GM23248 (cell line): ENCODE results near the gene GRID2IP. TPM values are rescaled to one million over a fixed set of nuclear protein-coding genes. Genes with fewer than 3 reads are reported as not detected.
A peak's percentile ranks its signal among the peaks of the same experiment; 100 is the strongest.
"Not testable (repeated sequence)": the region's sequence is repeated elsewhere in the genome, so short reads cannot be mapped to it uniquely, and the experiment has no call there.

Source experiments
- DNase-seq: peaks from one replicate; pipeline ENCODE4 v3.0.0-alpha.2; 2015
- H2AFZ ChIP-seq: fragments of 200-600 bp; sonication (generic); 2 replicates; pipeline ENCODE4 v1.6.1; 2016; ENCODE audit warnings: antibody characterized with exemption
- H3F3A ChIP-seq: fragments of 200-600 bp; sonication (generic); 2 replicates; pipeline ENCODE4 v1.6.1; 2016; ENCODE audit warnings: mild to moderate bottlenecking, antibody characterized with exemption, mixed run types; ENCODE audit not compliant: insufficient read depth
- H3K27ac ChIP-seq: fragments of 200-600 bp; sonication (generic); 2 replicates; pipeline ENCODE4 v1.5.1; 2016; ENCODE audit warnings: mild to moderate bottlenecking
- H3K27me3 ChIP-seq: fragments of 200-600 bp; sonication (generic); replicated peaks from 2 replicates; pipeline ENCODE4 v1.6.1; 2016; ENCODE audit warnings: mild to moderate bottlenecking; ENCODE audit not compliant: insufficient read depth
- H3K36me3 ChIP-seq: fragments of 200-600 bp; sonication (generic); 2 replicates; pipeline ENCODE4 v1.6.1; 2016; ENCODE audit warnings: low read depth, mild to moderate bottlenecking
- H3K4me1 ChIP-seq: fragments of 200-600 bp; sonication (generic); 2 replicates; pipeline ENCODE4 v1.6.1; 2016; ENCODE audit warnings: mild to moderate bottlenecking; ENCODE audit not compliant: insufficient read depth
- H3K4me2 ChIP-seq: fragments of 200-600 bp; sonication (generic); one replicate; pipeline ENCODE4 v1.6.1; 2016; ENCODE audit warnings: mild to moderate bottlenecking; ENCODE audit not compliant: unreplicated experiment
- H3K4me3 ChIP-seq: fragments of 200-600 bp; sonication (generic); 2 replicates; pipeline ENCODE4 v1.5.1; 2016; ENCODE audit warnings: mild to moderate bottlenecking
- H3K79me2 ChIP-seq: fragments of 200-600 bp; sonication (generic); 2 replicates; pipeline ENCODE4 v1.6.1; 2016; ENCODE audit warnings: mild to moderate bottlenecking; ENCODE audit not compliant: insufficient read depth
- H3K9ac ChIP-seq: fragments of 200-600 bp; sonication (generic); 2 replicates; pipeline ENCODE4 v1.6.1; 2016; ENCODE audit warnings: mild to moderate bottlenecking
- H3K9me2 ChIP-seq: fragments of 200-600 bp; sonication (generic); 2 replicates; pipeline ENCODE4 v1.6.1; 2016; ENCODE audit warnings: mixed run types, mild to moderate bottlenecking, moderate library complexity; ENCODE audit not compliant: insufficient read depth
- H3K9me3 ChIP-seq: fragments of 200-600 bp; sonication (generic); one replicate; pipeline ENCODE4 v1.6.1; 2017; ENCODE audit warnings: low read depth
- H4K20me1 ChIP-seq: fragments of 200-600 bp; sonication (generic); 2 replicates; pipeline ENCODE4 v1.6.0; 2016; ENCODE audit not compliant: insufficient read depth
- EZH2 ChIP-seq: fragments of 200-600 bp; sonication (generic); IDR thresholded peaks from 2 replicates; pipeline ENCODE4 v1.6.1; 2018; ENCODE audit warnings: antibody characterized with exemption, mild to moderate bottlenecking; ENCODE audit not compliant: insufficient read depth, poor library complexity, severe bottlenecking
- EZH2phosphoT487 ChIP-seq: fragments of 200-600 bp; sonication (generic); IDR thresholded peaks from 2 replicates; pipeline ENCODE4 v1.6.1; 2018; ENCODE audit warnings: antibody characterized with exemption, moderate library complexity, mild to moderate bottlenecking, low read depth; ENCODE audit not compliant: insufficient read depth
- WGBS, 2 experiments: methylation state at CpG; one replicate each; pipeline ENCODE4 v1.1.6; 2015 to 2017; ENCODE audit warnings: low lambda C conversion rate in 2 of 2, low coverage in 1 of 2; ENCODE audit errors: missing lambda C conversion rate in 2 of 2; 5-methylcytosine and 5-hydroxymethylcytosine counted together
- in situ Hi-C: fragments of 300-500 bp; cut with MboI; formaldehyde crosslinking; loops from 2 replicates; pipeline ENCODE4 v1.15.0; 2020
- polyA plus RNA-seq: library from polyadenylated mRNA; unstranded; fragments of >200 nt; fragmentation: Nextera tagmentation; extraction: Ambion mirVana; gene quantifications from 2 replicates; pipeline ENCODE4 v1.2.1, GENCODE V29; 2016
- total RNA-seq: library from RNA; depleted of rRNA; stranded (reverse); fragments of >200 nt; shearing (Covaris generic); gene quantifications from 2 replicates; pipeline ENCODE4 v1.2.3, GENCODE V29; 2014

The GRID2IP gene
- total and polyA plus RNA-seq, 2 experiments from 2014 or later: not detected

DNA sequence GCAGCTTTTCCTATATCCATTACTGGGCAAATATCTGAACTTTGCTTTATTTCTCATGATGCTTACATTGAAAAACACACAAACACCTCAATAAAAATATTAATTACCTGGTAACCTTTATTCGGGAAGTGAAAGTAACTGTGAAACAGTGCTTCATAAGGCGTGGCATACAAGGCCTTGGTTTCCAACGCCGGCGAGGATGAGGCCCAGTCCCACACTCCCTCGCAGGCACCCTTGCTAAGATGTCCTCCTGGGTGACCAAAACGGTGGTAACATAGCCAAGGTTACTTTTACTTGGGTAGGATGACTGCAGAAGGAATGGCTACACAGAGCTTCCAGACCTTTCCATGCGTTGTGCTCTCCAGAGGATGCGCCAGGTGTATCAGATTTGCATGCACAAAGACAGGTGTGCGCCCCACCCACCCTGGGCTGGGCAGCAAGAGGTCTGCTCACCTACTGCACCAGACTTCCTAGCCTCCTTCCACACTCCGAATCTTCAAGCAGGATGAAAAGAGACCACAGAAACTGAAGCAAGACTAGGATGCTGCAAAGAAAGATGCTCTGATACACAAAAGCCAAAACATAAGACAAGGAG is 90.2 kb downstream of the GRID2IP start:
- peaks cover 43% of the 10 kb centered on the region for H3K79me2 ChIP-seq
- peaks cover 4% of the 10 kb centered on the region; the same call in 1 of the 2 replicates for H3K4me1 ChIP-seq

DNA sequence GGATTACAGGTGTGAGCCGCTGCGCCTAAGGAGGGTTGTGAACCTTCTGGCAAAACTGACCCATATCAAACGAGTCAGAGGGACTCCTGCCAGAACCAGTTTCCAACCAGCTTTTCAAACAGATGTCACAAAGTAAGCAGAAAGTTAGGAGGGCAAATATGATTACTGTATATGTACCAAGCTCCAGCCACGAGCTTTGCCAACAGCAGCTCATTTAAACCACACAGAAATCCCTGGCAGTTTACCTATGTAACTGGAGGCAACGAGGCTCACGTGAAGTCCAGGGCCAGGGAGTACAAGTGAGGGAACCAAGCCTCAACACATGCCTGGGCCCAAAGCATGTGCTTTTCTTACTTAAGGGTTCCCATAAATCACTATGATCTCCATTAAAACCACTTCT is 91.0 kb downstream of the GRID2IP start:
- DNase-seq: no peak
- Histone ChIP-seq H3K4me3 (no peak overlapping the region), H3K27ac (no peak overlapping the region), H3K36me3 (peaks cover 43% of the 10 kb centered on the region), H3K9me2 (no peaks in the 10 kb centered on the region), H3K9me3 (no peaks in the 10 kb centered on the region), H3K4me1 (peaks cover 4% of the 10 kb centered on the region; the same call in 1 of the 2 replicates), H3K9ac (no peak overlapping the region), H3K79me2 (peaks cover 35% of the 10 kb centered on the region), H3F3A (peaks cover 74% of the 10 kb centered on the region), H4K20me1 (no peaks in the 10 kb centered on the region), H3K27me3 (no peaks in the 10 kb centered on the region), H3K4me2 (no peak overlapping the region), H2AFZ (no peak overlapping the region)
- in situ Hi-C loops: no loop called here
- TF ChIP-seq EZH2 (no peak), EZH2phosphoT487 (no peak)
- WGBS, 2 experiments: 71 to 74% methylated on average over 6 of the region's 6 CpGs

More for the DNA sequence above, 90.2 kb downstream of the GRID2IP start:
- Histone ChIP-seq H2AFZ (no peak overlapping the region), H3K9ac (no peak overlapping the region), H3K27ac (no peak overlapping the region), H3K36me3 (peaks cover 50% of the 10 kb centered on the region), H3F3A (peaks cover 74% of the 10 kb centered on the region), H3K27me3 (no peaks in the 10 kb centered on the region), H4K20me1 (no peaks in the 10 kb centered on the region), H3K4me2 (no peak overlapping the region), H3K4me3 (no peak overlapping the region), H3K9me3 (no peaks in the 10 kb centered on the region), H3K9me2 (no peaks in the 10 kb centered on the region)
- WGBS, 2 experiments: 85 to 87% methylated on average over 11 of the region's 11 CpGs
- in situ Hi-C loops: no loop called here
- DNase-seq: no peak
- no peak for TF ChIP-seq EZH2phosphoT487
- TF ChIP-seq EZH2: no peak

DNA sequence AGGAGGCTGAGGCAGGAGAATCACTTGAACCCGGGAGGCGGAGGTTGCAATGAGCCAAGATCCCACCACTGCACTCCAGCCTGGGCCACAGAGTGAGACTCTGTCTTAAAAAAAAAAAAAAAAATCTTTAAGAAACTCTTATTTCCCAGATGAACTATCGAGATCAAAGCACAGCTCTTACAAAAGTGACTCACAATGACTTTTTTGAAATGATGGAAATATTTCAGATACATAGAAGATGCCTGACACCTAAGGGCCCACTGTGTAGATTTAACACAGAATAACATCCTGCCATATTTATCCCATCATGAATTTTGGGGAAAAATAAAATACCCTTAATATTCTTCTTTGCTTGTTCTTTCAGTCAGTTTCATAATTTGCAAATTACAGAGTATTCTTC is 92.6 kb downstream of the GRID2IP start:
- not testable (repeated sequence) for H3K9ac ChIP-seq
- DNase-seq: peak; percentile 34

DNA sequence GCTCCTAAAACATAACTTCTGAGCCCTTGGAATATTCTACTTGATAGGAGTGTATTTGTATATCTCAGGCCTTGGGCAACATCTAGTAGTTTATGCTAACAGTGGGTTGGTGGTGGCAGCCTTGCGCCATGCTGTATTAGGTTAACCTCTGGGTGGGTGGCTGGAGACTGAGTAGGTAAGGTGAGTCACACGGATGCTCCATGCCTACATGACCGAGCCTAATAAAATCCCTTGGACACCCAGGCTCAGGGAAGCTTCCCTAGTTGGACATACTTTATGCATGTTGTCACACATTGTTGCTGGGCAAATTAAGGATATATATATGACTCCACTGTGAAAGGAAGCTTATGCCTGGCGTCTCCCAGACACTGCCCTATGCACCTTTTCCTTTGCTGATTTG is 97.5 kb downstream of the GRID2IP start:
- H3K27ac ChIP-seq: peak overlapping the region; percentile 67
- H3K4me3 ChIP-seq: no peak overlapping the region
- peak; percentile 98 for DNase-seq
- peak overlapping the region; percentile 9 for H3K4me2 ChIP-seq
- H3K9me3 ChIP-seq: no peaks in the 10 kb centered on the region
- no peaks in the 10 kb centered on the region for H3K36me3 ChIP-seq
- peaks cover 49% of the 10 kb centered on the region for H3F3A ChIP-seq
- no peak overlapping the region for H3K9ac ChIP-seq
- no peaks in the 10 kb centered on the region for H3K79me2 ChIP-seq
- 19 to 20% methylated on average over 4 of the region's 4 CpGs for WGBS, 2 experiments
- H2AFZ ChIP-seq: no peak overlapping the region
- TF ChIP-seq EZH2 (no peak), EZH2phosphoT487 (no peak)
- no peaks in the 10 kb centered on the region for H3K9me2 ChIP-seq
- in situ Hi-C loops: no loop called here
- H4K20me1 ChIP-seq: no peaks in the 10 kb centered on the region
- H3K4me1 ChIP-seq: peaks cover 22% of the 10 kb centered on the region
- no peaks in the 10 kb centered on the region for H3K27me3 ChIP-seq

More for the DNA sequence above, 92.6 kb downstream of the GRID2IP start:
- H3K9me3 ChIP-seq, H3K27ac ChIP-seq, H3K27me3 ChIP-seq, H3K4me3 ChIP-seq, H3K4me2 ChIP-seq, H2AFZ ChIP-seq, H3K9me2 ChIP-seq, in situ Hi-C loops, H4K20me1 ChIP-seq: not testable (repeated sequence)
- Histone ChIP-seq H3K4me1 (peaks cover 14% of the 10 kb centered on the region), H3K79me2 (peaks cover 20% of the 10 kb centered on the region), H3F3A (peaks cover 84% of the 10 kb centered on the region), H3K36me3 (peaks cover 37% of the 10 kb centered on the region)
- 75 to 84% methylated on average over 3 of the region's 3 CpGs for WGBS, 2 experiments
